GM21786 (cell line): Measurements from ENCODE around the gene OR11H7.
"Not testable (repeated sequence)": the region's sequence is repeated elsewhere in the genome, so short reads cannot be mapped to it uniquely, and the experiment has no call there.

Source experiments
- ATAC-seq: cut with Tn5 transposase; IDR thresholded peaks from one replicate; pipeline ENCODE4 v1.9.1; 2021; ENCODE audit not compliant: unreplicated experiment

OR11H7 gene

GRCh38 chr14:20228681-20229080 is at the start of gene OR11H7:
OR11H7 (plus strand) TSS chr14:20228981.
- ATAC-seq: no peak

- ATAC-seq: no peak
Observed at GRCh38 chr14:20179218-20179617, 49.6 kb upstream of the OR11H7 start.

GRCh38 chr14:20179880-20180279 is 48.9 kb upstream of the OR11H7 start:
- ATAC-seq: no peak

GRCh38 chr14:20180486-20180885 is 48.3 kb upstream of the OR11H7 start:
- ATAC-seq: no peak

GRCh38 chr14:20184181-20184580 is 44.6 kb upstream of the OR11H7 start:
- ATAC-seq: no peak

- ATAC-seq: no peak
Observed at GRCh38 chr14:20190596-20190995, 38.2 kb upstream of the OR11H7 start, which contains the start of gene OR11G2. OR11G2 (plus strand) TSS chr14:20190896; CDS start chr14:20197438, 6,542 bp downstream.

GRCh38 chr14:20191396-20191795 is 37.4 kb upstream of the OR11H7 start:
- no peak for ATAC-seq

GRCh38 chr14:20194101-20194500 is 34.7 kb upstream of the OR11H7 start:
- no peak for ATAC-seq

GRCh38 chr14:20195170-20195569 is 33.6 kb upstream of the OR11H7 start:
- ATAC-seq: not testable (repeated sequence)

GRCh38 chr14:20195911-20196310 is 32.9 kb upstream of the OR11H7 start:
- ATAC-seq: no peak

- ATAC-seq: no peak
Observed at GRCh38 chr14:20197459-20197858, 31.3 kb upstream of the OR11H7 start.

GRCh38 chr14:20198991-20199390 is 29.8 kb upstream of the OR11H7 start:
- ATAC-seq: no peak

- ATAC-seq: no peak
Observed at GRCh38 chr14:20204721-20205120, 24.1 kb upstream of the OR11H7 start.

GRCh38 chr14:20209595-20209994 is 19.2 kb upstream of the OR11H7 start:
- no peak for ATAC-seq

GRCh38 chr14:20212406-20212805 is 16.4 kb upstream of the OR11H7 start:
- not testable (repeated sequence) for ATAC-seq

GRCh38 chr14:20215196-20215595 is 13.6 kb upstream of the OR11H7 start:
- ATAC-seq: no peak

GRCh38 chr14:20219033-20219432 is 9.7 kb upstream of the OR11H7 start:
- no peak for ATAC-seq

GRCh38 chr14:20223410-20223809 is 5.4 kb upstream of the OR11H7 start, which contains the start of gene OR11H6:
OR11H6 (plus strand) TSS chr14:20223710; CDS start chr14:20223710, 0 bp downstream.
- no peak for ATAC-seq

GRCh38 chr14:20235415-20235814 is 6.6 kb downstream of the OR11H7 start:
- not testable (repeated sequence) for ATAC-seq

GRCh38 chr14:20247646-20248246 is 19.0 kb downstream of the OR11H7 start:
- ATAC-seq: no peak

- ATAC-seq: no peak
Observed at GRCh38 chr14:20262642-20263128, 33.9 kb downstream of the OR11H7 start.

GRCh38 chr14:20264361-20264760 is 35.6 kb downstream of the OR11H7 start:
- ATAC-seq: not testable (repeated sequence)

- no peak for ATAC-seq
Observed at GRCh38 chr14:20274062-20274461, 45.3 kb downstream of the OR11H7 start.
